ENCODE data around the gene ACOT4. TPM values are rescaled to one million over a fixed set of nuclear protein-coding genes. Genes with fewer than 3 reads are reported as not detected.

ACOT4 gene
- total RNA-seq, 2 experiments from 2014 or later = 1.0 to 1.2 TPM

DNA sequence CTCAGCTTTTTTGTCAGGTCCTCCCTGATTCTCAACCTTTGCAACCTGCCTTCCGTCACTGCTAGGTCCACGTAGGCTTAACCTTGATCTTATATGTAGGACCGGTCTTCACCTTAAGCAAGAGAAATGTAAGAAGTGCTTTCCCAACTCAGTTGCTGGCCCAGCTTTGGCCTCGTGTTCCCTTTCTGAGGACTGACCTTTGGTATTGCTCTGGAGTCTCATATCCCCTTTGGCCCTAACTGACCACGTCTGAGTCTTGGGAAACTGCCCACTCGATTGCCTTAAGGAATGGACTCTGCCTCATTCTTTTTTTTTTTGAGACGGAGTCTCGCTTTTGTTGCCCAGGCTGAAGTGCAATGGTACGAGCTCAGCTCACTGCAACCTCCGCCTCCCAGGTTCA, 28.6 kb downstream of the ACOT4 start:
- no peaks in the 10 kb centered on the region for H3K9me3 ChIP-seq (ENCODE audit: control insufficient read depth in 1 of 2, insufficient read depth in 1 of 2, low read length in 2 of 2)
- H3K27ac ChIP-seq (ENCODE audit: low read depth in 1 of 2, low read length in 2 of 2) = no peak overlapping the region
- Mint-ChIP-seq H3K4me1 (ENCODE audit: low read depth) (no peaks in the 10 kb centered on the region), H3K9me3 (no peaks in the 10 kb centered on the region), H3K27ac (no peak overlapping the region), H3K4me3 (no peak overlapping the region), H3K27me3 (no peaks in the 10 kb centered on the region), H3K36me3 (ENCODE audit: low read depth) (no peaks in the 10 kb centered on the region)
- DNase-seq = no peak
- H3K4me1 ChIP-seq (ENCODE audit: insufficient read depth, low read length) = no peaks in the 10 kb centered on the region
- intact Hi-C loops (cut with DNase I, micrococcal nuclease) = no loop called here
- H3K27me3 ChIP-seq (ENCODE audit: control insufficient read depth in 1 of 2, insufficient read depth in 2 of 2, low read length in 2 of 2) = no peaks in the 10 kb centered on the region
- ChIA-PET POLR2A (no interaction called here), CTCF (no interaction called here)
- no peak overlapping the region for H3K4me3 ChIP-seq (ENCODE audit: low read length)
- ATAC-seq (ENCODE audit: poor library complexity) = no peak
- TF ChIP-seq, protein P1, sequence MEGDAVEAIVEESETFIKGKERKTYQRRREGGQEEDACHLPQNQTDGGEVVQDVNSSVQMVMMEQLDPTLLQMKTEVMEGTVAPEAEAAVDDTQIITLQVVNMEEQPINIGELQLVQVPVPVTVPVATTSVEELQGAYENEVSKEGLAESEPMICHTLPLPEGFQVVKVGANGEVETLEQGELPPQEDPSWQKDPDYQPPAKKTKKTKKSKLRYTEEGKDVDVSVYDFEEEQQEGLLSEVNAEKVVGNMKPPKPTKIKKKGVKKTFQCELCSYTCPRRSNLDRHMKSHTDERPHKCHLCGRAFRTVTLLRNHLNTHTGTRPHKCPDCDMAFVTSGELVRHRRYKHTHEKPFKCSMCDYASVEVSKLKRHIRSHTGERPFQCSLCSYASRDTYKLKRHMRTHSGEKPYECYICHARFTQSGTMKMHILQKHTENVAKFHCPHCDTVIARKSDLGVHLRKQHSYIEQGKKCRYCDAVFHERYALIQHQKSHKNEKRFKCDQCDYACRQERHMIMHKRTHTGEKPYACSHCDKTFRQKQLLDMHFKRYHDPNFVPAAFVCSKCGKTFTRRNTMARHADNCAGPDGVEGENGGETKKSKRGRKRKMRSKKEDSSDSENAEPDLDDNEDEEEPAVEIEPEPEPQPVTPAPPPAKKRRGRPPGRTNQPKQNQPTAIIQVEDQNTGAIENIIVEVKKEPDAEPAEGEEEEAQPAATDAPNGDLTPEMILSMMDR (IDR thresholded peaks at IDR 0.05) = no peak
- no peaks in the 10 kb centered on the region for H3K36me3 ChIP-seq (ENCODE audit: insufficient read depth, low read length)

DNA sequence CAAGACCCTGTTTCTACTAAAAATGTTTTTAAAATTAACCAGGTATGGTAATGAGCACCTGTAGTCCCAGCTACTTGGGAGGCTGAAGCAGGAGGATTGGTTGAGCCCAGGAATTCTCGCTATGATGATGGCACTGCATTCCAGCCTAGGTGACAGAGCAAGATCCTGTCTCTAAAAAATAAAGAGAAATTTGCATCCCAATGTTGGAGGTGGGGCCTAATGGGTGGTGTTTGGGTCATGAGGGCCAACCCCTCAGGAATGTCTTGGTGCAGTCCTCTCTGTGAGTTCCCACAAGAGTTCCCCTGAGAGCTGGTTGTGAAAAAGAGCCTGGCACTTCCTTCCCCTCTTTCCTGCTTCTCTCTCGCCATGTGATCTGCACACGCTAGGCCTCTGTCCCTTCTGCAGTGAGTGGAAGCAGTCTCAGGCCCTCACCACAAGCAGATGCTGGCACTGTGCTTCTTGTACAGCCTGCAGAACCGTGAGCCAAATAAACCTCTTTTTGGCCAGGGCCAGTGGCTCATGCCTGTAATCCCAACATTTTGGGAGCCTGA, 31.9 kb downstream of the ACOT4 start:
- H3K27ac Mint-ChIP-seq = no peak overlapping the region
- ChIA-PET POLR2A (no interaction called here), CTCF (no interaction called here)
- H3K9me3 Mint-ChIP-seq = no peaks in the 10 kb centered on the region
- ATAC-seq (ENCODE audit: poor library complexity) (no peak), DNase-seq (no peak)
- H3K36me3 ChIP-seq (ENCODE audit: insufficient read depth, low read length) = no peaks in the 10 kb centered on the region
- intact Hi-C loops (cut with DNase I, micrococcal nuclease) = no loop called here
- no peaks in the 10 kb centered on the region for H3K27me3 Mint-ChIP-seq
- no peak overlapping the region for H3K4me3 Mint-ChIP-seq
- TF ChIP-seq, protein P1 (IDR thresholded peaks at IDR 0.05) = no peak
- H3K27ac ChIP-seq (ENCODE audit: low read depth in 1 of 2, low read length in 2 of 2) = no peak overlapping the region
- no peak overlapping the region for H3K4me3 ChIP-seq (ENCODE audit: low read length)
- H3K4me1 Mint-ChIP-seq (ENCODE audit: low read depth) = no peaks in the 10 kb centered on the region
- H3K9me3 ChIP-seq (ENCODE audit: control insufficient read depth in 1 of 2, insufficient read depth in 1 of 2, low read length in 2 of 2) = no peaks in the 10 kb centered on the region
- H3K36me3 Mint-ChIP-seq (ENCODE audit: low read depth) = no peaks in the 10 kb centered on the region
- no peaks in the 10 kb centered on the region for H3K27me3 ChIP-seq (ENCODE audit: control insufficient read depth in 1 of 2, insufficient read depth in 2 of 2, low read length in 2 of 2)
- no peaks in the 10 kb centered on the region for H3K4me1 ChIP-seq (ENCODE audit: insufficient read depth, low read length)

DNA sequence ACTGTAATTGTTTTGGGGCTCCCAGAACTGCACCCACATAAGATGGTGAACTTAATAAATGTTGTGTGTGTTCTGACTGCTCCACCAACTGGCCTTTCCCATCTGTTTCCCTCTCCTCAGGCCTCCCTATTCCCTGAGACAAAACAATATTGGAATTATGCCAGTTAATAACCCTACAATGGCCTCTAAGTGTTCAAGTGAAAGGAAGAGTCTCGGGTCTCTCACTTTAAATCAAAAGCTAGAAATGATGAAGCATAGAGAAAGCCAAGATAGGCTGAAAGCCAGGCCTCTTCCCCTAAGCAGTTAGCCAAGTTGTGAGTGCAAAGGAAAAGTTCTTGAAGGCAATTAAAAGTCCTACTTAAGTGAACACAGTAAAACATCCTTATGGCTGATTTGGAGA, 34.0 kb downstream of the ACOT4 start:
- TF ChIP-seq, protein P1 (IDR thresholded peaks at IDR 0.05) = no peak
- H3K9me3 Mint-ChIP-seq = no peaks in the 10 kb centered on the region
- POLR2A ChIA-PET = interaction anchor here (0.6 to 0.9 kb wide), 2 partner anchors 13 to 34 kb away, joined by 3 read pairs; partner anchors contain the start of genes ACOT4 and ACOT6
- CTCF ChIA-PET = no interaction called here
- ATAC-seq (ENCODE audit: poor library complexity) = no peak
- Histone ChIP-seq H3K4me3 (ENCODE audit: low read length) (no peak overlapping the region), H3K36me3 (ENCODE audit: insufficient read depth, low read length) (no peaks in the 10 kb centered on the region), H3K27me3 (ENCODE audit: control insufficient read depth in 1 of 2, insufficient read depth in 2 of 2, low read length in 2 of 2) (no peaks in the 10 kb centered on the region), H3K27ac (ENCODE audit: low read depth in 1 of 2, low read length in 2 of 2) (no peak overlapping the region), H3K4me1 (ENCODE audit: insufficient read depth, low read length) (no peaks in the 10 kb centered on the region), H3K9me3 (ENCODE audit: control insufficient read depth in 1 of 2, insufficient read depth in 1 of 2, low read length in 2 of 2) (no peaks in the 10 kb centered on the region)
- DNase-seq = no peak
- no peaks in the 10 kb centered on the region for H3K27me3 Mint-ChIP-seq
- intact Hi-C loops (cut with DNase I, micrococcal nuclease) = no loop called here
- H3K36me3 Mint-ChIP-seq (ENCODE audit: low read depth) = no peaks in the 10 kb centered on the region
- H3K27ac Mint-ChIP-seq = no peak overlapping the region
- no peaks in the 10 kb centered on the region for H3K4me1 Mint-ChIP-seq (ENCODE audit: low read depth)
- no peak overlapping the region for H3K4me3 Mint-ChIP-seq
